Endodermal cell (in vitro differentiated cells): Measurements from ENCODE around the gene MRPS10. TPM values are rescaled to one million over a fixed set of nuclear protein-coding genes. Genes with fewer than 3 reads are reported as not detected.

Source experiments
- DNase-seq: peaks from one replicate; pipeline ENCODE4 v3.0.0-alpha.2; 2017
- H3K27ac ChIP-seq: 2 replicates; pipeline ENCODE4 v1.5.1; 2013; ENCODE audit warnings: mild to moderate bottlenecking, low read depth, low read length, moderate library complexity
- H3K27me3 ChIP-seq: 2 replicates; pipeline ENCODE4 v1.6.1; 2013; ENCODE audit warnings: mild to moderate bottlenecking, low read length, moderate library complexity; ENCODE audit not compliant: insufficient read depth, control insufficient read depth, poor library complexity, severe bottlenecking
- H3K36me3 ChIP-seq: 2 replicates; pipeline ENCODE4 v1.7.0; 2013; ENCODE audit warnings: mild to moderate bottlenecking, low read length, moderate library complexity; ENCODE audit not compliant: control insufficient read depth, insufficient read depth
- H3K4me1 ChIP-seq: one replicate; pipeline ENCODE4 v1.7.0; 2013; ENCODE audit warnings: low read length; ENCODE audit not compliant: control insufficient read depth, insufficient read depth
- H3K4me3 ChIP-seq: 2 replicates; pipeline ENCODE4 v1.5.1; 2013; ENCODE audit warnings: mild to moderate bottlenecking, low read length, moderate library complexity
- H3K9ac ChIP-seq: 2 replicates; pipeline ENCODE4 v1.6.1; 2013; ENCODE audit warnings: mild to moderate bottlenecking, low read length, moderate library complexity; ENCODE audit not compliant: poor library complexity, severe bottlenecking; ENCODE audit errors: extremely low read depth
- H3K9me3 ChIP-seq: 2 replicates; pipeline ENCODE4 v1.6.1; 2013; ENCODE audit warnings: mild to moderate bottlenecking, low read length, moderate library complexity; ENCODE audit not compliant: control insufficient read depth
- H3K27ac Mint-ChIP-seq: 2 replicates; pipeline ENCODE4 v1.8.0; 2020; ENCODE audit warnings: mixed read lengths
- H3K27me3 Mint-ChIP-seq: 2 replicates; pipeline ENCODE4 v1.8.0; 2021; ENCODE audit warnings: mild to moderate bottlenecking, mixed read lengths; ENCODE audit not compliant: insufficient read depth
- H3K36me3 Mint-ChIP-seq: 2 replicates; pipeline ENCODE4 v1.8.0; 2020; ENCODE audit warnings: low read depth, mixed read lengths
- H3K4me1 Mint-ChIP-seq: 2 replicates; pipeline ENCODE4 v1.8.0; 2020; ENCODE audit warnings: mixed read lengths
- H3K4me3 Mint-ChIP-seq: 2 replicates; pipeline ENCODE4 v1.8.0; 2020; ENCODE audit warnings: mild to moderate bottlenecking, moderate library complexity, mixed read lengths
- H3K9me3 Mint-ChIP-seq: 2 replicates; pipeline ENCODE4 v1.8.0; 2020; ENCODE audit warnings: mild to moderate bottlenecking, mixed read lengths
- CTCF ChIP-seq: fragments of 200-600 bp; sonication (generic); conservative IDR thresholded peaks from 2 replicates; pipeline ENCODE4 v1.5.0; 2021; ENCODE audit warnings: antibody characterized with exemption, mild to moderate bottlenecking
- WGBS, 2 experiments: methylation state at CpG; one replicate each; pipeline versions ENCODE4 v1.1.5 to v1.1.7; 2013; ENCODE audit warnings: missing lambda C conversion rate in 2 of 2, mixed read lengths in 1 of 2; ENCODE audit not compliant: insufficient coverage in 1 of 2, insufficient read length in 1 of 2; 5-methylcytosine and 5-hydroxymethylcytosine counted together
- total RNA-seq, 2 donors: library from RNA; stranded (reverse); fragmentation: NEBNext Ultra II Directional in 1 of 2; extraction: Animal tissue kit (Norgen Biotek cat#: 25700) in 1 of 2; gene quantifications; 2 replicates in 1 of 2; 3 replicates in 1 of 2; pipeline ENCODE4 v1.2.1, GENCODE V29; 2021

MRPS10 gene
- total RNA-seq, 2 donors from 2014 or later: 33.4 to 39.6 TPM

GRCh38 chr6:42184475-42184874, 33.2 kb downstream of the MRPS10 start:
- Histone ChIP-seq H3K4me3 (no peak overlapping the region), H3K36me3 (no peaks in the 10 kb centered on the region), H3K27me3 (no peaks in the 10 kb centered on the region), H3K9ac (no peak overlapping the region), H3K4me1 (no peaks in the 10 kb centered on the region), H3K27ac (no peak overlapping the region), H3K9me3 (no peaks in the 10 kb centered on the region)
- no peaks in the 10 kb centered on the region for H3K27me3 Mint-ChIP-seq
- no peak for TF ChIP-seq CTCF
- no peaks in the 10 kb centered on the region for H3K9me3 Mint-ChIP-seq
- H3K27ac Mint-ChIP-seq: no peak overlapping the region
- H3K4me1 Mint-ChIP-seq: no peaks in the 10 kb centered on the region
- no peak for DNase-seq
- 86 to 95% methylated on average over 1 to 4 of the region's 4 CpGs for WGBS, 2 experiments
- no peak overlapping the region for H3K4me3 Mint-ChIP-seq
- peaks cover 2% of the 10 kb centered on the region for H3K36me3 Mint-ChIP-seq

- Histone ChIP-seq H3K9me3 (no peaks in the 10 kb centered on the region), H3K36me3 (no peaks in the 10 kb centered on the region), H3K27me3 (no peaks in the 10 kb centered on the region), H3K9ac (no peak overlapping the region), H3K4me3 (no peak overlapping the region), H3K27ac (no peak overlapping the region), H3K4me1 (no peaks in the 10 kb centered on the region)
- H3K4me1 Mint-ChIP-seq: peaks cover 2% of the 10 kb centered on the region
- H3K4me3 Mint-ChIP-seq: no peak overlapping the region
- no peak for DNase-seq
- no peaks in the 10 kb centered on the region for H3K9me3 Mint-ChIP-seq
- H3K36me3 Mint-ChIP-seq: peaks cover 2% of the 10 kb centered on the region
- H3K27me3 Mint-ChIP-seq: peaks cover 2% of the 10 kb centered on the region
- WGBS, 2 experiments: 67 to 90% methylated on average over 1 to 5 of the region's 5 CpGs
- no peak overlapping the region for H3K27ac Mint-ChIP-seq
- TF ChIP-seq CTCF: no peak
Observed at GRCh38 chr6:42182101-42182500, 35.6 kb downstream of the MRPS10 start.

GRCh38 chr6:42179945-42180313, 37.7 kb downstream of the MRPS10 start:
- WGBS, 2 experiments: 95% methylated on average over 3 of the region's 3 CpGs; no CpG with 5 or more reads in 1 of the 2 experiments
- H3K27ac ChIP-seq: no peak overlapping the region
- no peak for DNase-seq
- H3K9ac ChIP-seq: no peak overlapping the region
- Mint-ChIP-seq H3K4me3 (no peak overlapping the region), H3K4me1 (peaks cover 2% of the 10 kb centered on the region), H3K27me3 (peaks cover 5% of the 10 kb centered on the region), H3K36me3 (peaks cover 2% of the 10 kb centered on the region), H3K9me3 (no peaks in the 10 kb centered on the region), H3K27ac (no peak overlapping the region)
- no peaks in the 10 kb centered on the region for H3K36me3 ChIP-seq
- H3K27me3 ChIP-seq: peaks cover under 1% of the 10 kb centered on the region
- no peak overlapping the region for H3K4me3 ChIP-seq
- no peaks in the 10 kb centered on the region for H3K9me3 ChIP-seq
- TF ChIP-seq CTCF: no peak
- no peaks in the 10 kb centered on the region for H3K4me1 ChIP-seq
